ENCODE data around the gene OR2A5.
"Not testable (repeated sequence)": the region's sequence is repeated elsewhere in the genome, so short reads cannot be mapped to it uniquely, and the experiment has no call there.

The OR2A5 gene

GRCh38 chr7:144048648-144049047 lies at the start of gene OR2A5:
TSS of gene OR2A5 (plus strand) at chr7:144048948. CDS start at chr7:144050402, 1,454 bp downstream.
- no peak for DNase-seq

- no peak for DNase-seq
Observed at GRCh38 chr7:144000020-144000419, 48.7 kb upstream of the OR2A5 start, which contains the start of gene OR6B1. TSS of gene OR6B1 (plus strand) at chr7:144000320. CDS start at chr7:144003997, 3,677 bp downstream.

GRCh38 chr7:144001543-144001942 lies 47.2 kb upstream of the OR2A5 start:
- DNase-seq = no peak

GRCh38 chr7:144004703-144005102 lies 44.0 kb upstream of the OR2A5 start:
- DNase-seq = no peak

- DNase-seq = no peak
Observed at GRCh38 chr7:144006029-144006691, 42.6 kb upstream of the OR2A5 start.

GRCh38 chr7:144006692-144007042 lies 42.1 kb upstream of the OR2A5 start:
- no peak for DNase-seq

- no peak for DNase-seq
Observed at GRCh38 chr7:144009361-144009760, 39.4 kb upstream of the OR2A5 start.

GRCh38 chr7:144010061-144010460 lies 38.7 kb upstream of the OR2A5 start:
- not testable (repeated sequence) for DNase-seq

GRCh38 chr7:144010821-144011220 lies 37.9 kb upstream of the OR2A5 start:
- DNase-seq = not testable (repeated sequence)

- no peak for DNase-seq
Observed at GRCh38 chr7:144011458-144012230, 37.1 kb upstream of the OR2A5 start.

GRCh38 chr7:144018065-144018464 lies 30.7 kb upstream of the OR2A5 start:
- DNase-seq = no peak

GRCh38 chr7:144019457-144019856 lies 29.3 kb upstream of the OR2A5 start:
- no peak for DNase-seq

- no peak for DNase-seq
Observed at GRCh38 chr7:144020340-144020739, 28.4 kb upstream of the OR2A5 start.

- DNase-seq = no peak
Observed at GRCh38 chr7:144022169-144022568, 26.6 kb upstream of the OR2A5 start.

- no peak for DNase-seq
Observed at GRCh38 chr7:144023171-144023827, 25.4 kb upstream of the OR2A5 start.

GRCh38 chr7:144024213-144024612 lies 24.5 kb upstream of the OR2A5 start:
- DNase-seq = no peak

GRCh38 chr7:144026203-144026883 lies 22.4 kb upstream of the OR2A5 start:
- no peak for DNase-seq

GRCh38 chr7:144027070-144027469 lies 21.7 kb upstream of the OR2A5 start:
- peak; percentile 0 for DNase-seq

- no peak for DNase-seq
Observed at GRCh38 chr7:144027974-144028373, 20.8 kb upstream of the OR2A5 start.

- DNase-seq = no peak
Observed at GRCh38 chr7:144028547-144028946, 20.2 kb upstream of the OR2A5 start.

- no peak for DNase-seq
Observed at GRCh38 chr7:144032516-144032915, 16.2 kb upstream of the OR2A5 start.

- no peak for DNase-seq
Observed at GRCh38 chr7:144032985-144033709, 15.6 kb upstream of the OR2A5 start.

GRCh38 chr7:144035385-144035784 lies 13.4 kb upstream of the OR2A5 start:
- DNase-seq = no peak

Data from NCI-H2227 treated with DMSO at 0.1 percent for 48 hours (cell line).